ENCODE results near the gene RRAGB.

DNA sequence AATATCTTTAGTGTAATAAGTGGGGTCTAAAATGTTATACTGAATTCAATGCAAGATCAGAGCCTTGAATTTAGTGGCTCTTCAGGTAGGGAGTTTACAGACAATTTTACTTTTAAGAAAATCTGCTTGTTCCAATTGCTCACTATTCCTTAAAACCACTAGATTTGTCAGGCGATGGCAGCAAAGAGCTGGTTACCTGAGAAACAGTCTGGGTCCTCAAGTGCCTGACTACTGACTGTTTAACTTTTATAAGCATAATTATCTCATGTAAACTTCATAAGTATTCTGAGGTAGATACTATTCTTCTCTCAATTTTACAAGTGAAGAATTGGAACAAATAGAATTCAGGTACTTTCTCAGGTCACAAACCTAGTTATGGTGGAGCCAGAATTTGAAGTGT is 84.3 kb downstream of the RRAGB start:
- TF ChIP-seq, protein P1, sequence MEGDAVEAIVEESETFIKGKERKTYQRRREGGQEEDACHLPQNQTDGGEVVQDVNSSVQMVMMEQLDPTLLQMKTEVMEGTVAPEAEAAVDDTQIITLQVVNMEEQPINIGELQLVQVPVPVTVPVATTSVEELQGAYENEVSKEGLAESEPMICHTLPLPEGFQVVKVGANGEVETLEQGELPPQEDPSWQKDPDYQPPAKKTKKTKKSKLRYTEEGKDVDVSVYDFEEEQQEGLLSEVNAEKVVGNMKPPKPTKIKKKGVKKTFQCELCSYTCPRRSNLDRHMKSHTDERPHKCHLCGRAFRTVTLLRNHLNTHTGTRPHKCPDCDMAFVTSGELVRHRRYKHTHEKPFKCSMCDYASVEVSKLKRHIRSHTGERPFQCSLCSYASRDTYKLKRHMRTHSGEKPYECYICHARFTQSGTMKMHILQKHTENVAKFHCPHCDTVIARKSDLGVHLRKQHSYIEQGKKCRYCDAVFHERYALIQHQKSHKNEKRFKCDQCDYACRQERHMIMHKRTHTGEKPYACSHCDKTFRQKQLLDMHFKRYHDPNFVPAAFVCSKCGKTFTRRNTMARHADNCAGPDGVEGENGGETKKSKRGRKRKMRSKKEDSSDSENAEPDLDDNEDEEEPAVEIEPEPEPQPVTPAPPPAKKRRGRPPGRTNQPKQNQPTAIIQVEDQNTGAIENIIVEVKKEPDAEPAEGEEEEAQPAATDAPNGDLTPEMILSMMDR (conservative IDR thresholded peaks at IDR 0.05), result no peak; the same call in none of the 2 replicates
- no peak for TF ChIP-seq ZFX (IDR thresholded peaks at IDR 0.05)

Measured in C4-2B (cell line).